WTC11 (cell line): ENCODE measurements around the gene PTPRN2. TPM values are rescaled to one million over a fixed set of nuclear protein-coding genes. Genes with fewer than 3 reads are reported as not detected.
"Not testable (repeated sequence)": the region's sequence is repeated elsewhere in the genome, so short reads cannot be mapped to it uniquely, and the experiment has no call there.

Experiments used
- ATAC-seq: fragments of 200-7000 bp; cut with Tn5 transposase; 2 replicates; pipeline ENCODE4 v1.10.0; 2021; ENCODE audit warnings: mild to moderate bottlenecking, moderate library complexity
- CTCF ChIA-PET: fragments of 300-600 bp; sonication (Branson Sonifier 250); formaldehyde crosslinking; loops from one replicate; lab custom pipeline; 2021; ENCODE audit warnings: antibody characterized with exemption; lab: Charles Lee
- POLR2A ChIA-PET: fragments of 350-600 bp; sonication (Branson Sonifier 250); formaldehyde crosslinking; loops from one replicate; lab custom pipeline; 2021; ENCODE audit warnings: antibody characterized with exemption; lab: Charles Lee
- DNase-seq: peaks from one replicate; pipeline ENCODE4 v3.0.0; 2021; ENCODE audit warnings: low spot score
- H3K27ac Mint-ChIP-seq: 2 replicates; pipeline ENCODE4 v1.8.0; 2021; ENCODE audit warnings: mixed read lengths
- H3K27me3 Mint-ChIP-seq: 2 replicates; pipeline ENCODE4 v1.8.0; 2021; ENCODE audit warnings: low read depth, mild to moderate bottlenecking, moderate library complexity, mixed read lengths
- H3K36me3 Mint-ChIP-seq: 2 replicates; pipeline ENCODE4 v1.8.0; 2021; ENCODE audit warnings: mixed read lengths
- H3K4me1 Mint-ChIP-seq: 2 replicates; pipeline ENCODE4 v1.8.0; 2022; ENCODE audit warnings: mixed read lengths
- H3K4me3 Mint-ChIP-seq: 2 replicates; pipeline ENCODE4 v1.8.0; 2021; ENCODE audit warnings: mild to moderate bottlenecking, moderate library complexity, mixed read lengths
- H3K9me3 Mint-ChIP-seq: 2 replicates; pipeline ENCODE4 v1.8.0; 2021; ENCODE audit warnings: mixed read lengths
- AFF4 ChIP-seq: sonication (generic); formaldehyde crosslinking; IDR thresholded peaks from 2 replicates; pipeline ENCODE4 v1.8.1; 2023; ENCODE audit warnings: mild to moderate bottlenecking, missing genetic modification reagents, borderline replicate concordance
- GABPB1 ChIP-seq: sonication (generic); formaldehyde crosslinking; IDR thresholded peaks from 2 replicates; pipeline ENCODE4 v1.8.1; 2023; ENCODE audit warnings: mild to moderate bottlenecking, missing genetic modification reagents
- IRF2 ChIP-seq: sonication (generic); formaldehyde crosslinking; IDR thresholded peaks from 2 replicates; pipeline ENCODE4 v1.8.0; 2022; ENCODE audit warnings: low read depth, missing genetic modification reagents, borderline replicate concordance
- KAT7 ChIP-seq: sonication (generic); formaldehyde crosslinking; IDR thresholded peaks from 2 replicates; pipeline ENCODE4 v1.8.1; 2023; ENCODE audit warnings: missing genetic modification reagents, mild to moderate bottlenecking, borderline replicate concordance
- MLX ChIP-seq: sonication (generic); formaldehyde crosslinking; IDR thresholded peaks from 2 replicates; pipeline ENCODE4 v1.8.1; 2023; ENCODE audit warnings: mild to moderate bottlenecking, missing genetic modification reagents, moderate library complexity
- NFATC4 ChIP-seq: fragments of 250-450 bp; sonication (Bioruptor Pico); IDR thresholded peaks from 2 replicates; pipeline ENCODE4 v1.9.0; 2021; ENCODE audit warnings: mild to moderate bottlenecking
- NR1H2 ChIP-seq: sonication (generic); formaldehyde crosslinking; IDR thresholded peaks from 2 replicates; pipeline ENCODE4 v1.9.0; 2021; ENCODE audit warnings: mild to moderate bottlenecking, moderate library complexity, missing genetic modification reagents
- NR2C2 ChIP-seq: sonication (generic); formaldehyde crosslinking; IDR thresholded peaks from 2 replicates; pipeline ENCODE4 v1.8.0; 2022; ENCODE audit warnings: mild to moderate bottlenecking, missing genetic modification reagents
- TEAD4 ChIP-seq: sonication (generic); formaldehyde crosslinking; IDR thresholded peaks from 2 replicates; pipeline ENCODE4 v1.8.0; 2022; ENCODE audit warnings: mild to moderate bottlenecking, missing genetic modification reagents
- TP53 ChIP-seq: sonication (generic); formaldehyde crosslinking; IDR thresholded peaks from 2 replicates; pipeline ENCODE4 v1.8.1; 2023; ENCODE audit warnings: mild to moderate bottlenecking, missing genetic modification reagents
- ZBTB21 ChIP-seq: sonication (generic); formaldehyde crosslinking; IDR thresholded peaks from 2 replicates; pipeline ENCODE4 v1.8.1; 2023; ENCODE audit warnings: mild to moderate bottlenecking, missing genetic modification reagents, borderline replicate concordance
- ZNF219 ChIP-seq: sonication (generic); formaldehyde crosslinking; IDR thresholded peaks from 2 replicates; pipeline ENCODE4 v1.8.0; 2023; ENCODE audit warnings: missing genetic modification reagents, mild to moderate bottlenecking, borderline replicate concordance
- ZNF232 ChIP-seq: sonication (generic); formaldehyde crosslinking; IDR thresholded peaks from 2 replicates; pipeline ENCODE4 v1.8.0; 2022; ENCODE audit warnings: mild to moderate bottlenecking, missing genetic modification reagents
- ZNF396 ChIP-seq: fragments of 250-450 bp; sonication (Bioruptor Pico); IDR thresholded peaks from 2 replicates; pipeline ENCODE4 v1.8.0; 2021; ENCODE audit warnings: mild to moderate bottlenecking, moderate library complexity, borderline replicate concordance
- ZNF416 ChIP-seq: fragments of 250-450 bp; sonication (Bioruptor Pico); IDR thresholded peaks from 2 replicates; pipeline ENCODE4 v1.9.0; 2021; ENCODE audit warnings: mild to moderate bottlenecking, inconsistent platforms
- total RNA-seq: library from RNA; stranded (reverse); gene quantifications from 3 replicates; pipeline ENCODE4 v1.2.3, GENCODE V29; 2021
- TF ChIP-seq, protein P1 (sequence below): sonication (generic); formaldehyde crosslinking; conservative IDR thresholded peaks from 2 replicates; pipeline ENCODE4 v1.8.1; 2022; ENCODE audit warnings: mild to moderate bottlenecking, missing genetic modification reagents
- TF ChIP-seq, protein P2 (sequence below): fragments of 250-450 bp; sonication (Bioruptor Pico); IDR thresholded peaks from 2 replicates; pipeline ENCODE4 v1.9.0; 2021; ENCODE audit warnings: mild to moderate bottlenecking
- TF ChIP-seq, protein P3 (sequence below): sonication (generic); formaldehyde crosslinking; IDR thresholded peaks from 2 replicates; pipeline ENCODE4 v1.8.0; 2022; ENCODE audit warnings: mild to moderate bottlenecking, missing genetic modification reagents

Gene PTPRN2
- total RNA-seq, 1 experiment from 2014 or later = 4.7 TPM

DNA sequence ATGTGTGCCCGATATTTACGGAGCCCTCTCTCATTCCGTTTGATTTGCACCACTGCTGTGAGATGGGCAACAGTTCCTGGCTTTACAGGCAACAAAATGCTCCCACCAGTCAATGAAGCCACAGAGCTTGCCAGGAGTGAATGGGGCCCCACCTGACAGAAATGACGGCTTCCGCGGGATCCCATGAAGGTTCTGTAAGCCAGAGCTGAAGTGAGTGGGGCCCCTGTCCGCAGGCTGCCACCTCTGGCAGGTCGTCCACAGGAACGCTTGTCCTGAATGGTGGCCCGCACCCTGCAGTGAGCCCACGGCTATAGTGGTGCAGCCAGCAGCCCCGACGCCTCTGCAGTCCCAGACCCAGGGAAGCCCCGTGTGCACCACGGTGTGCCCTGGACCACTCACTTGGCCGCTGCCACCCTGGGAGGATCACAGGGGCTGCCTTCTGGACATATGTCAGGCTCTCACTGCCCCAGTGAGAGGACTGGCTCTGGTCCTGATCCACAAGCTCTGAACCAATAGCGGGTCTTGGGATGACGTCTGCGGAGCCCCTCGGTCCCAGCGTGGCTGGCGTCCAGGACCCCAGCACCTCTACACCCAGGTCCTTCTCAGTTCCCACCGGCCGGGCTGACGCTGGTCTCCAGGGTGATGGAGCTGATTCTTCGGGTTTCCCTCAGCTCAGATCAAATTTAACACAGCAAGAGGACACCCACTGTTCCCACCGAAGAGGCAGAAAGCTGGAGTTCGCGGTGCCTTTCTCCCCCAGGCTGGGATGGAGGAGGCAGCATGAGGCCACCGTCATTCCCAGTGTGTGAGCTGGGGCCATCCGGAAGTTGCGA lies 738.9 kb downstream of the PTPRN2 start:
- Mint-ChIP-seq H3K4me3 (no peak overlapping the region), H3K36me3 (peaks cover 19% of the 10 kb centered on the region), H3K4me1 (peaks cover 12% of the 10 kb centered on the region), H3K9me3 (peaks cover 33% of the 10 kb centered on the region), H3K27ac (no peak overlapping the region), H3K27me3 (no peaks in the 10 kb centered on the region)
- TF ChIP-seq KAT7 (CRISPR knock-in tag) (no peak), ZBTB21 (CRISPR knock-in tag) (no peak), NFATC4 (CRISPR knock-in tag) (no peak), ZNF416 (CRISPR knock-in tag) (no peak), ZNF396 (CRISPR knock-in tag) (no peak)
- TF ChIP-seq, protein P1, sequence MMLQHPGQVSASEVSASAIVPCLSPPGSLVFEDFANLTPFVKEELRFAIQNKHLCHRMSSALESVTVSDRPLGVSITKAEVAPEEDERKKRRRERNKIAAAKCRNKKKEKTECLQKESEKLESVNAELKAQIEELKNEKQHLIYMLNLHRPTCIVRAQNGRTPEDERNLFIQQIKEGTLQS (CRISPR knock-in tag) = no peak
- TF ChIP-seq, protein P2, sequence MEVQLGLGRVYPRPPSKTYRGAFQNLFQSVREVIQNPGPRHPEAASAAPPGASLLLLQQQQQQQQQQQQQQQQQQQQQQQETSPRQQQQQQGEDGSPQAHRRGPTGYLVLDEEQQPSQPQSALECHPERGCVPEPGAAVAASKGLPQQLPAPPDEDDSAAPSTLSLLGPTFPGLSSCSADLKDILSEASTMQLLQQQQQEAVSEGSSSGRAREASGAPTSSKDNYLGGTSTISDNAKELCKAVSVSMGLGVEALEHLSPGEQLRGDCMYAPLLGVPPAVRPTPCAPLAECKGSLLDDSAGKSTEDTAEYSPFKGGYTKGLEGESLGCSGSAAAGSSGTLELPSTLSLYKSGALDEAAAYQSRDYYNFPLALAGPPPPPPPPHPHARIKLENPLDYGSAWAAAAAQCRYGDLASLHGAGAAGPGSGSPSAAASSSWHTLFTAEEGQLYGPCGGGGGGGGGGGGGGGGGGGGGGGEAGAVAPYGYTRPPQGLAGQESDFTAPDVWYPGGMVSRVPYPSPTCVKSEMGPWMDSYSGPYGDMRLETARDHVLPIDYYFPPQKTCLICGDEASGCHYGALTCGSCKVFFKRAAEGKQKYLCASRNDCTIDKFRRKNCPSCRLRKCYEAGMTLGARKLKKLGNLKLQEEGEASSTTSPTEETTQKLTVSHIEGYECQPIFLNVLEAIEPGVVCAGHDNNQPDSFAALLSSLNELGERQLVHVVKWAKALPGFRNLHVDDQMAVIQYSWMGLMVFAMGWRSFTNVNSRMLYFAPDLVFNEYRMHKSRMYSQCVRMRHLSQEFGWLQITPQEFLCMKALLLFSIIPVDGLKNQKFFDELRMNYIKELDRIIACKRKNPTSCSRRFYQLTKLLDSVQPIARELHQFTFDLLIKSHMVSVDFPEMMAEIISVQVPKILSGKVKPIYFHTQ (CRISPR knock-in tag) = no peak
- no peak for ATAC-seq
- POLR2A ChIA-PET = no interaction called here
- DNase-seq = no peak
- CTCF ChIA-PET = no interaction called here

GRCh38 chr7:157847756-157848487 lies 739.7 kb downstream of the PTPRN2 start:
- CTCF ChIA-PET, POLR2A ChIA-PET, H3K27me3 Mint-ChIP-seq, ATAC-seq, H3K27ac Mint-ChIP-seq, DNase-seq, H3K4me3 Mint-ChIP-seq: not testable (repeated sequence)
- peaks cover 22% of the 10 kb centered on the region for H3K36me3 Mint-ChIP-seq
- peaks cover 18% of the 10 kb centered on the region for H3K4me1 Mint-ChIP-seq
- peaks cover 33% of the 10 kb centered on the region for H3K9me3 Mint-ChIP-seq
- peak; percentile 37; the same call in 1 of the 2 replicates for TF ChIP-seq GABPB1 (CRISPR knock-in tag)

DNA sequence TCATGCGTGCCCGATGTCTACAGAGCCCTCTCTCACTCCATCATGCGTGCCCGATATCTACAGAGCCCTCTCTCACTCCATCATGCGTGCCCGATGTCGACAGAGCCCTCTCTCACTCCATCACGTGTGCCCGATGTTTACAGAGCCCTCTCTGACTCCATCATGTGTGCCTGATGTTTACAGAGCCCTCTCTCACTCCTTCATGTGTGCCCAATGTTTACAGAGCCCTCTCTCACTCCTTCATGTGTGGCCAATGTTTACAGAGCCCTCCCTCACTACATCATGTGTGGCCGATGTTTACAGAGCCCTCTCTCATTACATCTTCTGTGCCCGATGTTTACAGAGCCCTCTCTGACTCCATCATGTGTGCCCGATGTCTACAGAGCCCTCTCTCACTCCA lies 740.9 kb downstream of the PTPRN2 start:
- H3K27ac Mint-ChIP-seq, CTCF ChIA-PET, H3K27me3 Mint-ChIP-seq, POLR2A ChIA-PET, DNase-seq, H3K4me3 Mint-ChIP-seq, ATAC-seq: not testable (repeated sequence)
- H3K4me1 Mint-ChIP-seq = peaks cover 21% of the 10 kb centered on the region
- peaks cover 22% of the 10 kb centered on the region for H3K36me3 Mint-ChIP-seq
- peaks cover 31% of the 10 kb centered on the region for H3K9me3 Mint-ChIP-seq

GRCh38 chr7:157846271-157846670 lies 741.4 kb downstream of the PTPRN2 start:
- Mint-ChIP-seq H3K27me3 (no peaks in the 10 kb centered on the region), H3K4me1 (peaks cover 21% of the 10 kb centered on the region), H3K9me3 (peaks cover 27% of the 10 kb centered on the region), H3K36me3 (peaks cover 19% of the 10 kb centered on the region), H3K4me3 (no peak overlapping the region), H3K27ac (no peak overlapping the region)
- ChIA-PET CTCF (no interaction called here), POLR2A (no interaction called here)
- DNase-seq (no peak), ATAC-seq (no peak)
- TF ChIP-seq MLX (CRISPR knock-in tag) (no peak), GABPB1 (CRISPR knock-in tag) (no peak), ZNF219 (no peak), NR1H2 (no peak), TP53 (CRISPR knock-in tag) (no peak), AFF4 (CRISPR knock-in tag) (no peak), ZNF232 (no peak), IRF2 (CRISPR knock-in tag) (no peak), TEAD4 (no peak), NR2C2 (CRISPR knock-in tag) (no peak)
- TF ChIP-seq, protein P3, sequence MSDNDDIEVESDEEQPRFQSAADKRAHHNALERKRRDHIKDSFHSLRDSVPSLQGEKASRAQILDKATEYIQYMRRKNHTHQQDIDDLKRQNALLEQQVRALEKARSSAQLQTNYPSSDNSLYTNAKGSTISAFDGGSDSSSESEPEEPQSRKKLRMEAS (CRISPR knock-in tag) = no peak
